Cerebellar nuclear complex (tissue), 1 donor: ENCODE data around the gene PLCH1.

Source experiments
- DNase-seq, 2 experiments: peaks; one replicate each; lab custom pipeline; 2025; lab: John Stamatoyannopoulos, UW

The PLCH1 gene, protein sequence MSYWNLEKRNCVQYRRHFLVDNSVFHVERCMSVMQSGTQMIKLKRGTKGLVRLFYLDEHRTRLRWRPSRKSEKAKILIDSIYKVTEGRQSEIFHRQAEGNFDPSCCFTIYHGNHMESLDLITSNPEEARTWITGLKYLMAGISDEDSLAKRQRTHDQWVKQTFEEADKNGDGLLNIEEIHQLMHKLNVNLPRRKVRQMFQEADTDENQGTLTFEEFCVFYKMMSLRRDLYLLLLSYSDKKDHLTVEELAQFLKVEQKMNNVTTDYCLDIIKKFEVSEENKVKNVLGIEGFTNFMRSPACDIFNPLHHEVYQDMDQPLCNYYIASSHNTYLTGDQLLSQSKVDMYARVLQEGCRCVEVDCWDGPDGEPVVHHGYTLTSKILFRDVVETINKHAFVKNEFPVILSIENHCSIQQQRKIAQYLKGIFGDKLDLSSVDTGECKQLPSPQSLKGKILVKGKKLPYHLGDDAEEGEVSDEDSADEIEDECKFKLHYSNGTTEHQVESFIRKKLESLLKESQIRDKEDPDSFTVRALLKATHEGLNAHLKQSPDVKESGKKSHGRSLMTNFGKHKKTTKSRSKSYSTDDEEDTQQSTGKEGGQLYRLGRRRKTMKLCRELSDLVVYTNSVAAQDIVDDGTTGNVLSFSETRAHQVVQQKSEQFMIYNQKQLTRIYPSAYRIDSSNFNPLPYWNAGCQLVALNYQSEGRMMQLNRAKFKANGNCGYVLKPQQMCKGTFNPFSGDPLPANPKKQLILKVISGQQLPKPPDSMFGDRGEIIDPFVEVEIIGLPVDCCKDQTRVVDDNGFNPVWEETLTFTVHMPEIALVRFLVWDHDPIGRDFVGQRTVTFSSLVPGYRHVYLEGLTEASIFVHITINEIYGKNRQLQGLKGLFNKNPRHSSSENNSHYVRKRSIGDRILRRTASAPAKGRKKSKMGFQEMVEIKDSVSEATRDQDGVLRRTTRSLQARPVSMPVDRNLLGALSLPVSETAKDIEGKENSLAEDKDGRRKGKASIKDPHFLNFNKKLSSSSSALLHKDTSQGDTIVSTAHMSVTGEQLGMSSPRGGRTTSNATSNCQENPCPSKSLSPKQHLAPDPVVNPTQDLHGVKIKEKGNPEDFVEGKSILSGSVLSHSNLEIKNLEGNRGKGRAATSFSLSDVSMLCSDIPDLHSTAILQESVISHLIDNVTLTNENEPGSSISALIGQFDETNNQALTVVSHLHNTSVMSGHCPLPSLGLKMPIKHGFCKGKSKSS (N-terminal part only)

DNA sequence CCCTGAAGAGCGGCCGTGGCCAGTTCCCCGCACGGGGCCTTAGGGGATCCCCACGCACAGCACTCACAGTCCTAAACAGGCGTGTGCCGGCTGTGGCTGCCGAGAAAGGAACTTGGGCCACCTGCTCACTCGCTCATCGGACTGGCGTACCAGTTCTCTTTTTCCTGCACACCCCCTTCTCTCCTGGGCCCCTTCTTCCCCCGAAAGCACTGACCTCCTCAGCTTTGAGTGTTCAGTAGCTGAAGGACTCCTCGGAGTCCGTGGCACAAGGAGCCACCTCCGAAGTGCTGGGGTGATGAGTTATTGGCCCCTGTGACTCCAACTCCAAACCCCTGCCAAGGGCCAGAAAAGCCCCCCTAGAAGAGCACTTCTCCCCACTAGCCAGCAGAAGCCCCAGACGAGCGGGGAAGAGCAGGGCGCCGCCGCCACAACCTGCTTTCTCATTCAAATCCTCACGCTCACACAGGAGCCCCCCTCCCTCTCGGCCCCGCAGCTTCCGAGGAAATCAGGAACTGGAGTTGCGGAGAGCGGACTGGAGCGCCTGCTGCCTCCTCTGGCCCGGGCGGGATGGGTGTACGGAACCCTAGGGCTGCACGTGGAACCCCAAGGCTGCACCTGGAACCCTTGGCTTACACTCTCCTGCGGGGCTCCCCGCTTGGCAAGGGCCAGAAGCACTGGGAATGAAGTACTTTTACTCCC is at the start of gene PLCH1:
Gene PLCH1, minus strand, starts transcription at position 446 of the 699 bp plus-strand sequence. CDS start 40,847 bp downstream, outside the sequence.
- no peak for DNase-seq

DNA sequence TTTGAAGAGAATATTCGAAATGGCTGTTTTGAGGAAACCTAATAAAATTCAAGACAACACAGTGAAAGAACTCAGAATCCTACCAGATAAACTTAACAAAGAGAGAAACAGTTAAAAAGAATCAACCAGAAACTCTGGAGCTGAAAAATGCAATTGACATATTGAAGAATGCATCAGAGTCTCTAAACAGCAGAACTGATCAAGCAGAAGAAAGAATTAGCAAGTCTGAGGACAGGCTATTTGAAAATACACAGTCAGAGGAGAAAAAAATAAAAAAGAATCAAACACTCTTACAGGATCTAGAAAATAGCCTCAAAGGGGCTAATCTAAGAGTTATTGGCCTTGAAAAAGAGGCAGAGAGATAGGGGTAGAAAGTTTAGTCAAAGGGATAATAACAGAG is 47.7 kb upstream of the PLCH1 start:
- no peak for DNase-seq

DNA sequence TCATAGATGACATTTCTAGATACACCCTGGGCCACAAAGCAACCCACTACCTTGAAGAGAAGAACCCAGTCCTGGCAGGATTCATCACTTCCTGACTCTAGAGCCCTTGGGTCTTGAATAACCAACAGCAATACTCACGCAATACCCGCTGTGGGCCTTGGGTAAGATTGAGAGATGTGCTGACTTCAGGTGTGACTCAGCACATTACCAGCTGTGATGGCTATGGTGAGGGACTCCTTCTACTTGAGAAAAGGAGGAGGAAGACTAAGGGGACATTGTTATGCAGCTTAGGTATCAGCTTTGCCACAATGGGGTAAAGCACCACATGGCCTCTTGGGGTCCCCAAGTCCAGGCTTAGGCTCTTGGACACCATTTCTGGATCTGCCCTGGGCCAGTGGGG is 46.3 kb upstream of the PLCH1 start:
- no peak for DNase-seq

DNA sequence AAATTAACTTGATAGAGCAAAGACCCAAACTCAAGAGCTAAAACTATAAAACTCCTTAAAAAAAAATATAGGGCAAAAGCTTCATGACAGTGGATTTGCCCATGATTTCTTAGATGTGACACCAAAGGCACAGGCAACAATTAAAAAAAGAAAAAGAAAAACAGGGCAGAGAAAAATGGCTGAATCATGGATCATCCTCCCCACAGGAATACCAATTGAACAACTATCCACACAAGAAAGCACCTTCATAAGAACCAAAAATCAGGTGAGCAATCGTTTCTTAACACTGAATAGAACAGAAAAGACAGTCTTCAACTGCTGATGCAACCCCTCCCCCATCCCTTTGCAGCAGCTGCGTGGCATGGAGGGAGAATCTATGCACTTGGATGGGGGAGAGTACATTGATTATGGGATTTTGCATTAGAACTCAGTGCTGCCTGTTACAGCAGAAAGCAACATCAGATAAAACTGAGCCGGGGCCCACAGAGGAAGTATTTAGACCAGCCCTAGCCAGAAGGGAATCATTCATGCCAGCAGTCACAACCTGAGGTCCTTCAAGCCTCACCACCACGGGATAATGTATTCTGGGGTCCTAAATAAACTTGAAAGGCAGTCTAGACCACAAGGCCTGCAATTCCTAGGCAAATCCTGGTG is 45.5 kb upstream of the PLCH1 start:
- DNase-seq: no peak

DNA sequence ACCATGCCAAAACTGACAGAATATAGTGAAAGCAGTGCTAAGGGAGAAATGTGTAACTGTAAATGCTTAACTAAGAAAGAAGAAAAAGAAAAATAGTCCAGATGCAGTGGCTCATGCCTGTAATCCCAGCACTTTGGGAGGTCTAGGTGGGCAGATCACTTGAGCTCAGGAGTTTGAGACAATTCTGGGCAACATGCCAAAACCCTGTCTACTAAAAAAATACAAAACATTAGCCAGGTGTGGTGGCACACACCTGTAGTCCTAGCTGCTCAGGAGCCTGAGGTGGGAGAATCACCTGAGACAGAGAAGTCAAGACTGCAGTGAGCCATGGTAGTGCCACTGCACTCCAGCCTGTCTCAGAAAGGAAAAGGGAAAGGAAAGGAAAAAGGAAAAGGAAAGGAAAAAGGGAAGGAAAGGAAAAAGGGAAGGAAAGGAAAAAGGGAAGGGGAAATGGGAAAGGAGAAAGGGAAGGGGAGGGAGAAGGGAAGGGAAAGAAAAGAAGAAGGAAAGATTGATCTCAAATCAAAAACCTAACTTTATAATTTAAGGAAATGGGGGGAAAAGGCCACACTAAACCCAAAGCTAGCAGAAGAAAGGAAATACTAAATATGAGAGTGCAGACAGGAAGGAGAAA is 40.9 kb upstream of the PLCH1 start:
- no peak for DNase-seq

DNA sequence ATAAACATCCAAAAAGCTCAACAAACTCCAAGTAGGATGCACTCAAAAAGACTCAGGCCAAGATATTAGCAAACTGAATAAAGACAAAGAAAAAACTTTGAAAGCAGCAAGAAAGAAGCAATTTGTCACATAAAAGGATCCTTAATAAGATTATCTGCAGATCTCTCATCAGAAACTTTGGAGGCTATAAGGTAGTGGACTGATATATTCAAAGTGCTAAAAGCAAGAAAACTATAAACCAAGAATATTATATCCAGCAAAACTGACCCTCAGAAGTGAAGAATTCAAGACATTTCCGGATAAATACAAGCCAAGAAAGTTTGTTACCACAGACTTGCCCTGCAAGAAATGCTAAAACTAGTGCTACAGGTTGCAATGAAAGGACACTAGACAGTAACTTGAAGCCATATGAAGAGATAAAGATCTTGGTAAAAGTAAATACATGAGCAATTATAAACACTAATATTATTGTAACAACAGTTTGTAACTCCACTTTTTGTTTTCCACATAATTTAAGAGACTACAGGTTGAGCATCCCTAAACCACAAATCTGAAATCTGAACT is 37.6 kb upstream of the PLCH1 start:
- DNase-seq: no peak

DNA sequence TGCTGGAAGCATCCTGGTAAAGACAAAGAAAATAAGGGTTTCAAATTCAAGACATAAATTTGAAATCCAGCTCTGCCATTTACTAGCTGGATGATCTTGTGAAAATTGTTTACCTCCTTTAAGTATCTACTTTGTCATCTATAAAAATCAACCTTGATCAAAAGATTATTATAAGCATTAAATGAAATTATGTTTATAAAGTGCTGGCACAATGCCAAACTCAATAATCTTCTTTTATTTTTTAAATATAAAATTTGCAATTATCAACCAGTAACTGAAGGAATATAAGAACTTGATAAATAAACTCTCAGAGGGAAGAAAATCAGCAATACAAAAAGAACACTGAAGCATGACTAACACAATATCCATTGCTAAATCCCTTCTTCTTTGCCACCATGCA is 35.4 kb upstream of the PLCH1 start:
- no peak for DNase-seq

DNA sequence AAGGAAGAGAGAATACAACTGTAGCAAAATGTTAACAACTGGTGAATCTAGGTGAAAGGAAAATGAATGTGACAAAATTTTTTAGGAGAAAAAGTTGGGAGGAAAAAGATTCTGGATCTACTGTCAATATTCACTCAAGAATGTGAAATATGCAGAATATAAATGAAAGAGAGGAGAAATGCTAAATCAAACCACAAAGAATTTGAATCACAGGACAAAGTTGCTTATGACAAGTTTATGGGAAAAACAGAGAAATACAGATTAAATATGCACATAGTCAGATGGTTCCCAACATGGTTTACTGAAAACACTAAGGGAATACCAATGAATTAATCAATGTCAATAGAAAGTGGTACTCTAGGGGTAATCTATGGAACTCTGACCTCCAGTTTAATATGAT is 33.6 kb upstream of the PLCH1 start:
- DNase-seq: no peak

DNA sequence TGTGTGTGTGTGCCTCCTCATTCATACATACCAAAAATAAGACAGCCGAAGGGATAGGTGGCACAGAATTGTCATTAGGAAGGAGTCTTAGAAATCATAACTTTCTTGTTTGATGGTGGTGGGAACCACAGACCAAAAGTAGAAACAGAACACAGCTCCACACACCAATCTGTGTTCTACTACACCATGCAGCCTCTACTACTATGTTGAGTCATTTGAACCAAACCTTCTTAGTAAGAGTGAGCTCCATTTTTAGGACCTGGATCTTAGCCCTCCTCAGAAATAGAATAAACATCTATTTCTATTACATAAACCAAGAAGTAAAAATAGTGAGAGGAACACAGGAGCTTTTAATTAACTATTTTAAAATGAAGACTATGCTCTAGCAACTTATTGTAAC is 27.9 kb upstream of the PLCH1 start:
- DNase-seq: no peak

DNA sequence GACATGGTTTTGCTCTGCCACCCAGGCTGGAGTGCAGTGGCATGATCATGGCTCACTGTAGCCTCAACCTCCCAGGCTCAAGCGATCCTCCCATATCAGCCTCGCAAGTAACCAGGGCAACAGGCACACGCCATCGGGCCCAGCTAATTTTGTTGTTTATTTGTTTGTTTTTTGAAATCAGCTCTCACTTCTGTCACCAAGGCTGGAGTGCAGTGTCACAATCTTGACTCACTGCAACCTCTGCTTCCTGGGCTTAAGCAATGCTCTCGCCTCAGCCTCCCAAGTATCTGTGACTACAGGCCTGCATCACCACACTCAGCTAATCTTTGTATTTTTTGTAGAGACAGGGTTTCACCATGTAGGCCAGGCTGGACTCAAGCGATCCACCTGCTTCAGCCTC is 26.3 kb upstream of the PLCH1 start:
- no peak for DNase-seq

DNA sequence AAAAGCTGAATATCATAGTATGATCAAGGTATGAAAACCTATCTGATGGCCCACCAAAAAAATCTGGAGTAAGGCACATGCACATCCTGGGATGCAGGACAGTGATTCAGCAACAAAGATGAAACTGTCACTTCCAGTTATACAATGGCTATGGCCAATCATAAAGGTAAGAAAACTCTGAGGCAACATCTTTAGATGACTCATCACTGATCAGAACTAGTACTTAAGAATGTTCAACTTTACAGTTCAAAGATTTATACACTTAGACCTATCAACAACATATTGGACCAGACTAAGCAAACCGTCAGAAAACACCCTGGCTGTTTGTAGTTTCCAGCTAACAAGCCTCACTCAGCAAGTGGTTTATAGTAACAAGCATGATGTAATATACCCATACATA is 21.3 kb upstream of the PLCH1 start:
- no peak for DNase-seq

DNA sequence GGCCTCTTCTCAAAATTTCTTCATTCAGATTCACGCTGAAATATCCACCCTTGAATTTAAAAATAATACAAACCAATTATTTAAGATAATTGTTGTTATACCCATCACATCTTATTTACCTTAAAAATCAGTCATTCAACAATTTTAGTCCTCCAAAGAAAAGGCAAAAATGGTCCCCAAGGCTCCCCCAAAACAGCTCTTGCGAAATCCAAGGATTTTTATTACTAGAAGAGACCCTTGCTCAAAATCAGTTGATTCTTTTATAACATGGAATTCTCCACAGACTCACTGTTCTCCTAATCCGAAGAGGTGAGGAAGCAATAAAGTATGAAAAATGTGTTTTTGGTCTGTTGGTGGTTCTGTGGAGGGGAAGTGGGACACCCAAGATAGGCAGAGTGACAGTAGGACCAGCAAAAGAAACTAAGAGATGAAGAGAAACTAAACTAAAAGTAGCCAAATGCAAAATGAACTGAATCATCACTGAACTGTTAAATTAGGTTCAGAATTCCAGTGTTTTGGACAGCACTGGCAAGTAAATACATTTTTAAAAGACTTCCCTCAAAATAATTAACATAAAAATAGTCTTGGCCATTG is 19.1 kb upstream of the PLCH1 start:
- no peak for DNase-seq

DNA sequence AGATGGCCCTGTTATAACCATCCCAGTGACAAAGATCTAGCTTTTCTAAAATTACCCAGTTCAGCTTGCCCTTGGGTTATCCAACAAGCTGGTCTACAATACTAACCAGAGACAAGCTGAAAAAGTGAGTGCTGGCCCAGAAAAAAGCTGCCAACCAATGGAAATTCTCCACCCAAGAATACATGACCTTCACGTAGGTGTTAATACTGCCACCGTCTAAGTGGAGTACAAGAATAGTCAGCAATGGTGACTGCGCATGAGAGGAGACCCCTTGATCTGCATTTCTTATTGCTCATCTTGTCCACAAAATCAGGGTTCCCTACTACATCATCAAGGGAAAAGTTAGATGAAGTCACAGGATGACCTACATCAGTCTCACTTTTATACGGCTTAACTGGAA is 15.8 kb upstream of the PLCH1 start:
- DNase-seq: no peak

DNA sequence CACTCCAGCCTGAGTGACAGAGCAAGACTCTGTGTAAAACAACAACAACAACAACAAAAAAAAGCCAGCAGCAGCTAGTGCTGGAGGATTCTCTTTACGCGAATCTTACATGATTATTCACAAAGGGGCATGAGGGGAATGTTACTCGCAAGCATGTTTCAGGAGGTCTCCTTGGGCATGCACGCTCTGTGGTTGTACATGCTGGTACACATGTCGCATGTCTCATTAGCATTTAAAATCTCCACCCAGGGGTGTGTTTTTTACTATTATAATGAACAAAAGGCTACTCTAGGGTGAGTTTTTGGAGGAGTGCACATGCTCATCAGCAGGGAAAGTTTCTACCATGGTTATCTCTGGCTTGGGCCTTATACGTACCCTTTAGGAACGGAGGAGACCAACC is 12.7 kb upstream of the PLCH1 start:
- DNase-seq: no peak

DNA sequence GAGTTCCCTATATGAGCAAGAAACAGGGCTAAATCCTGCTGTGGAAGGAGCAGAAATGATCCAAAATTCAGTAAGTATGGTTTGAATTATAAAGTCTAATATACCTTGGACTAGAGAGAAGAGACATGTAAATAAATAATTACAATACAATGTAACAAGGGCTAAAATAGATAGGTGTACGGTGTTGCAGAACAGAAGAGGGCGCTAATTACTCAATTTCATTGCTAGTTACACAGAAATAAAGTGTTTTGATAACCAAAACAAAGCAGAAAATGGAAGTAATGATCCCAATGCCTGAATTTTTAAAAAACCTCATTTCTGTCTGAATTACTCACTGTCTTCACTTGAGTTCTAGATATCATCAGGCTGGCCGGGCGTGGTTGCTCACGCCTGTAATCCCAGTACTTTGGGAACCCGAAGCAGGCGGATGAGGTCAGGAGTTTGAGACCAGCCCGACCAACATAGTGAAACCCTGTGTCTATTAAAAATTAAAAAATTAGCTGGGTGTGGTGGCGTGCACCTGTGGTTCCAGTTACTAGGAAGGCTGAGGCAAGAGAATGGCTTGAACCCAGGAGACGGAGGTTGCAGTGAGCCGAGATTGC is 8.3 kb upstream of the PLCH1 start:
- DNase-seq: no peak

DNA sequence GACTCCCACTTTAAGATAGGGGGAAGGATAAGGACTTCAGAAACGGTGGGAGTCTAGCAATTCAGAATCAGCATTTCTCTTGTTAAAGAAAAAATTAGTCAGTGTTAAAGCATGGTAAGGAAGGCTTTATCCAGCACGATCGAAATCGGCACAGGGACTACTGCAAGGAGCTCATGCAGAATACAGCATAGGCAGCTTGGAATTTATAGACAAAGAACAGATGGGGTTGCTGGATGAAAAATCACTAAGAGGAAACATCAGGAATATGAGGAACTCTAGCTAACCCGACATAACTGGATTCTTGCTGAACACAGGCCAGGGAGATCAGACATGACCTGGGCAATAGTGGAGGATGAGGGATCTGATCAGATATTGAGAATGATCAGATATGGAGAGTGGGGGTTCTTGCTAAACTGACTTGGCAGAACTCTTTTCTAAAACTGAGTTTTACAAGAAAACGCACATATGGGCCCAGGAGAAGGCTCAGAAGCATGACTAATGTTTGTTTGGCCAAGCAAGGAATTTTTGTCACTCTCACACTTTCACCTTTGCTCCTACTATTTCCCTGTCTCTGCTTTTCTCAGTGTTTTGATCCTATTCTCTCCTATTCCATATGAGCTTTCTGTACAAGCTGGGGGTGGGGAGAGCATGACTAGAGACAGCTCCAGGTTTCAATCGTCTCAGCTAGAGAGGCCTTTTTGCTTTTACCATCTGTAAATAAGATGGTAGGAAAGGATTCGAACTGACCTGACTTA is 3.9 kb upstream of the PLCH1 start:
- DNase-seq: no peak

DNA sequence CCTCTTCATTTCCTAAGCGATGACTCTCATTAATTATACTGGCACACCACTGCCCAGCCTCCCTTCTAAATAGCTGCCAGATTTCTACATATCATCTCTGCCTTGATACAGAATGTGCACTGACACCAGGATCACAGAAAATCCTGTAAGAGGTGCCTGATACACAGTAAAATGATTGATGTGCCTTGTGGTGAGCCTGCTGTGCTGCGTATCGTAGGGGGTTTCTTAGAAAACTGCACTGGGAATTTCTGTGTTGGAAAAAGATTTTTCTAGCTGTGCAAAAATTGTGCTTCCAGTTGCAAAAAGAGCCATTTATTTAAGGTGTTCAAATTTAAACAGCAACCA is 3.0 kb upstream of the PLCH1 start:
- DNase-seq: no peak

DNA sequence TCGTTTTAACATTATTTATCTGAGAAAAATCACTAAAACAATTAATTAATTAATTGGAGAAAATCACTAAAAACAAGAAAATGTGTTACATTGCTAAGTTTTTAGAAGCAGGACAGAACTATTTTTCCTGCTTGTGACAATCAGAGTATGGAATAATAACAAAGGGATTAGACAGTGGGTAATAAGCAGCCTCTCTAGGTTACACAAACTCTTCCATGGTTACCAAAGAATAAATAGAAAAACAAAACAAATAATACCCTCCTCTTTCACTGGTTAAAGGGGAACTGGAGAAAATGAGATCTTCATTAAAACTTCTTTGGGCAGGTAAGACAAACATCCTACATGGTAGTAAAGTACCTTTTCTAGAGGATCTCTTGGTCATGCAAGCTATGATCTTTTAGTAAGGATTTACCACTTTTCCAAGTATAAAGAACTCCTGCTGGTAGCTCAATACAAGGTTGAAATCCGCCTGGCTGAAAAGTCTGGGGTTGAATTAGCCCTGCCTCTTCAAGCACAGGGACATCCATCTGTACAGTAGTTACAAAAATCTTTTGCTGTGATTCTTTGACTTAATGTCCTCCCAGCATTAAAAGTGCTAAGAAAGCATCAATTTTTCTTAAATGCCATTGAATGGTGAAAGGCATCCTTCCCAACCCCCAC is 2.5 kb upstream of the PLCH1 start:
- DNase-seq: no peak
